HFF-Myc (cell line): ENCODE data around the gene KRT39.

Experiments
- DNase-seq: peaks from one replicate; pipeline ENCODE4 v3.0.0-alpha.2; 2011; ENCODE audit warnings: low read depth; ENCODE audit errors: extremely low read depth
- H3K4me3 ChIP-seq: replicated peaks from 2 replicates; pipeline ENCODE4 v1.5.1; 2011; ENCODE audit warnings: low read depth, mild to moderate bottlenecking, control low read depth, low read length
- CTCF ChIP-seq: IDR thresholded peaks from 2 replicates; pipeline ENCODE4 v1.5.1; 2012; ENCODE audit warnings: mild to moderate bottlenecking, low read depth, low read length, control low read depth; ENCODE audit errors: missing control alignments

Gene KRT39

GRCh38 chr17:40937384-40937819 is 29.3 kb downstream of the KRT39 start, which contains the start of gene KRT23:
Gene KRT23, minus strand, starts transcription at chr17:40937646. Its CDS starts 1,043 bp downstream, at chr17:40936603.
- TF ChIP-seq CTCF = no peak
- no peak for DNase-seq

GRCh38 chr17:40936976-40937375 is 29.8 kb downstream of the KRT39 start:
- H3K4me3 ChIP-seq = no peak overlapping the region
- TF ChIP-seq CTCF = no peak
- DNase-seq = no peak

More at GRCh38 chr17:40937384-40937819, 29.3 kb downstream of the KRT39 start, which contains the start of gene KRT23:
- H3K4me3 ChIP-seq = no peak within 1 kb of the TSS

- DNase-seq = no peak
- H3K4me3 ChIP-seq = no peak overlapping the region
- TF ChIP-seq CTCF = no peak
These were observed 30.2 kb downstream of the KRT39 start for GRCh38 chr17:40936437-40936971.

GRCh38 chr17:40935624-40936023 is 31.1 kb downstream of the KRT39 start:
- no peak overlapping the region for H3K4me3 ChIP-seq
- no peak for TF ChIP-seq CTCF
- no peak for DNase-seq

- no peak for DNase-seq
- TF ChIP-seq CTCF = no peak
- no peak overlapping the region for H3K4me3 ChIP-seq
These were observed 34.1 kb downstream of the KRT39 start for GRCh38 chr17:40932608-40933007.

GRCh38 chr17:40931311-40931710 is 35.4 kb downstream of the KRT39 start:
- no peak for TF ChIP-seq CTCF
- DNase-seq = no peak
- H3K4me3 ChIP-seq = no peak overlapping the region

GRCh38 chr17:40926341-40926740 is 40.4 kb downstream of the KRT39 start:
- DNase-seq = no peak

More at GRCh38 chr17:40926341-40926740, 40.4 kb downstream of the KRT39 start:
- TF ChIP-seq CTCF = no peak
- no peak overlapping the region for H3K4me3 ChIP-seq
